HepG2 (cell line): Measurements from ENCODE around the gene HEXIM1. TPM values are rescaled to one million over a fixed set of nuclear protein-coding genes. Genes with fewer than 3 reads are reported as not detected.
A peak's percentile ranks its signal among the peaks of the same experiment; 100 is the strongest.

ENCODE experiments used
- CBX2 ChIP-seq, 2 experiments: fragments of 200-600 bp in 1 of 2; sonication (generic); formaldehyde crosslinking in 1 of 2; IDR thresholded peaks; 2 replicates each; pipeline versions ENCODE4 v1.7.0 to v1.8.1; 2018 to 2022; ENCODE audit warnings: low read depth in 2 of 2, low read length in 1 of 2, mild to moderate bottlenecking in 1 of 2, missing genetic modification reagents in 1 of 2
- EEA1 ChIP-seq: sonication (generic); formaldehyde crosslinking; IDR thresholded peaks from 2 replicates; pipeline ENCODE4 v1.5.1; 2020; ENCODE audit warnings: mild to moderate bottlenecking, missing genetic modification reagents, borderline replicate concordance
- FOXP4 ChIP-seq: sonication (generic); formaldehyde crosslinking; IDR thresholded peaks from 2 replicates; pipeline ENCODE4 v1.4.0; 2020; ENCODE audit warnings: missing genetic modification reagents
- ISL2 ChIP-seq: sonication (generic); formaldehyde crosslinking; IDR thresholded peaks from 2 replicates; pipeline ENCODE4 v1.5.0; 2020; ENCODE audit warnings: missing genetic modification reagents
- JUN ChIP-seq: sonication (generic); formaldehyde crosslinking; IDR thresholded peaks from 2 replicates; pipeline ENCODE4 v1.4.0; 2020; ENCODE audit warnings: mild to moderate bottlenecking, missing genetic modification reagents
- MIER2 ChIP-seq: IDR thresholded peaks from 2 replicates; pipeline ENCODE4 v1.6.1; 2016; ENCODE audit warnings: missing biosample characterization, missing genetic modification reagents
- MIXL1 ChIP-seq: IDR thresholded peaks from 2 replicates; pipeline ENCODE4 v1.6.1; 2016
- MXD3 ChIP-seq: IDR thresholded peaks from 2 replicates; pipeline ENCODE4 v1.6.1; 2016; ENCODE audit warnings: mild to moderate bottlenecking, missing biosample characterization, missing genetic modification reagents
- NCOA1 ChIP-seq: sonication (generic); formaldehyde crosslinking; IDR thresholded peaks from 2 replicates; pipeline ENCODE4 v1.9.0; 2021; ENCODE audit warnings: missing genetic modification reagents
- PATZ1 ChIP-seq: sonication (generic); formaldehyde crosslinking; IDR thresholded peaks from 2 replicates; pipeline ENCODE4 v1.4.0; 2020; ENCODE audit warnings: missing genetic modification reagents
- SMC3 ChIP-seq: IDR thresholded peaks from 2 replicates; pipeline ENCODE4 v1.6.1; 2011; ENCODE audit warnings: low read length, improper control_type of control experiment
- SRSF4 ChIP-seq: fragments of 200-400 bp; formaldehyde crosslinking; IDR thresholded peaks from one replicate; pipeline ENCODE4 v1.6.1; 2018; ENCODE audit warnings: mild to moderate bottlenecking, low read depth, low read length, moderate library complexity; ENCODE audit not compliant: poor library complexity, severe bottlenecking
- U2AF1 ChIP-seq: fragments of 200-400 bp; formaldehyde crosslinking; optimal IDR thresholded peaks from 2 replicates; pipeline ENCODE3; 2017; ENCODE audit warnings: mild to moderate bottlenecking, low read depth, low read length
- ZNF207 ChIP-seq: fragments of 450-650 bp; IDR thresholded peaks from 2 replicates; pipeline ENCODE4 v1.6.1; 2016; ENCODE audit warnings: antibody characterized with exemption, borderline replicate concordance
- ZNF292 ChIP-seq: sonication (generic); formaldehyde crosslinking; IDR thresholded peaks from 2 replicates; pipeline ENCODE4 v1.8.1; 2022; ENCODE audit warnings: mild to moderate bottlenecking, low read depth, missing genetic modification reagents, borderline replicate concordance
- ZNF33B ChIP-seq: sonication (generic); formaldehyde crosslinking; IDR thresholded peaks from 2 replicates; pipeline ENCODE4 v1.5.1; 2020; ENCODE audit warnings: mild to moderate bottlenecking, missing genetic modification reagents
- ZNF350 ChIP-seq: sonication (generic); formaldehyde crosslinking; IDR thresholded peaks from 2 replicates; pipeline ENCODE4 v1.4.0; 2020; ENCODE audit warnings: mild to moderate bottlenecking, low read depth, missing genetic modification reagents, borderline replicate concordance
- ZNF367 ChIP-seq: sonication (generic); formaldehyde crosslinking; IDR thresholded peaks from 2 replicates; pipeline ENCODE4 v1.4.0; 2020; ENCODE audit warnings: missing genetic modification reagents, borderline replicate concordance
- ZNF512 ChIP-seq: sonication (generic); formaldehyde crosslinking; IDR thresholded peaks from 2 replicates; pipeline ENCODE4 v1.4.0; 2020; ENCODE audit warnings: mild to moderate bottlenecking, missing genetic modification reagents
- ZNF564 ChIP-seq: sonication (generic); formaldehyde crosslinking; IDR thresholded peaks from 2 replicates; pipeline ENCODE4 v1.8.1; 2023; ENCODE audit warnings: mild to moderate bottlenecking, missing genetic modification reagents
- ZNF691 ChIP-seq: sonication (generic); formaldehyde crosslinking; IDR thresholded peaks from 2 replicates; pipeline ENCODE4 v1.4.0; 2020; ENCODE audit warnings: missing genetic modification reagents, low read depth, mild to moderate bottlenecking, borderline replicate concordance
- ZSCAN12 ChIP-seq: sonication (generic); formaldehyde crosslinking; IDR thresholded peaks from 2 replicates; pipeline ENCODE4 v1.9.0; 2021; ENCODE audit warnings: mild to moderate bottlenecking, missing genetic modification reagents
- polyA plus RNA-seq, 8 experiments: library from polyadenylated mRNA; depleted of rRNA in 3 of 8; stranded (reverse) in 7 of 8; unstranded in 1 of 8; fragments of >200 nt; fragmentation: Illumina TruSeq in 4 of 8; extraction: Trizol in 4 of 8; gene quantifications; 2 replicates each; pipeline versions ENCODE4 v1.2.1 to v1.2.3, GENCODE V29; 2011 to 2016; ENCODE audit warnings: low read depth in 4 of 8, missing spikeins in 1 of 8, mixed read lengths in 1 of 8; ENCODE audit not compliant: insufficient read depth in 1 of 8
- total RNA-seq, 5 experiments: library from RNA; depleted of rRNA; stranded (reverse); fragments of >200 nt; fragmentation: Illumina TruSeq; extraction: Trizol; gene quantifications; 2 replicates each; pipeline ENCODE4 v1.2.3, GENCODE V29; 2016; ENCODE audit warnings: low read depth in 1 of 5

HEXIM1 gene
- total and polyA plus RNA-seq, 2 of the 13 experiments (the other 11 are each of a cell fraction or from before 2014, with no cell fraction given), result 10.5 to 16.6 TPM

GRCh38 chr17:45197555-45198334 lies 49.5 kb downstream of the HEXIM1 start (continued):
- TF ChIP-seq ZNF512 (CRISPR knock-in tag) (peak; percentile 94; the same call in 1 of the 2 replicates), ZNF691 (peak; percentile 96), ZNF207 (no peak), FOXP4 (CRISPR knock-in tag) (peak; percentile 69), ZNF367 (CRISPR knock-in tag) (0 out of 2 replicates have a peak, but pooled peaks have one; percentile 73), PATZ1 (CRISPR knock-in tag) (peak; percentile 80), SMC3 (peak; percentile 91; the same call in 1 of the 2 replicates), CBX2 (IDR thresholded peaks at IDR 0.05; ENCODE audit: low read depth, low read length) (no peak), CBX2 (CRISPR knock-in tag; IDR thresholded peaks at IDR 0.05; ENCODE audit: low read depth) (0 out of 2 replicates have a peak, but pooled peaks have one; percentile 85), MIER2 (CRISPR knock-in tag) (peak; percentile 78), ZNF350 (CRISPR knock-in tag) (peak; percentile 97), SRSF4 (no peak), ZNF564 (CRISPR knock-in tag) (peak; percentile 81; the same call in 1 of the 2 replicates), MXD3 (peak; percentile 80), ISL2 (CRISPR knock-in tag) (peak; percentile 81), EEA1 (CRISPR knock-in tag) (no peak), ZNF292 (CRISPR knock-in tag) (peak; percentile 82), U2AF1 (peak; percentile 70), MIXL1 (CRISPR knock-in tag) (peak; percentile 27; the same call in 1 of the 2 replicates), NCOA1 (CRISPR knock-in tag) (no peak), JUN (CRISPR knock-in tag) (peak; percentile 63; the same call in 1 of the 2 replicates), ZSCAN12 (CRISPR knock-in tag) (0 out of 2 replicates have a peak, but pooled peaks have one; percentile 87), ZNF33B (CRISPR knock-in tag) (peak; percentile 45; the same call in 1 of the 2 replicates)
